K562 (cell line): ENCODE results near the gene PSD2.

Source experiments
- EP300 ChIP-seq: IDR thresholded peaks from 2 replicates; pipeline ENCODE4 v1.6.1; 2012; ENCODE audit warnings: low read length, improper control_type of control experiment
- FOXJ3 ChIP-seq: sonication (generic); formaldehyde crosslinking; IDR thresholded peaks from 2 replicates; pipeline ENCODE4 v1.4.0; 2020; ENCODE audit warnings: mild to moderate bottlenecking, missing genetic modification reagents
- JUNB ChIP-seq: fragments of 450-650 bp; formaldehyde crosslinking; conservative IDR thresholded peaks from 2 replicates; pipeline ENCODE4 v1.4.0; 2020; ENCODE audit warnings: mild to moderate bottlenecking
- PCBP1 ChIP-seq: fragments of 200-400 bp; formaldehyde crosslinking; IDR thresholded peaks from 2 replicates; pipeline ENCODE4 v1.6.1; 2018; ENCODE audit warnings: mild to moderate bottlenecking, low read depth, low read length; ENCODE audit not compliant: poor library complexity, severe bottlenecking
- SIN3A ChIP-seq, 2 experiments: fragments of 150-350 bp in 1 of 2; IDR thresholded peaks; 2 replicates each; pipeline ENCODE4 v1.6.1; 2011 to 2016; ENCODE audit warnings: borderline replicate concordance in 2 of 2, low read depth in 2 of 2, low read length in 2 of 2, mild to moderate bottlenecking in 2 of 2, moderate library complexity in 2 of 2; ENCODE audit not compliant: control insufficient read depth in 1 of 2
- SIN3B ChIP-seq: fragments of 450-650 bp; IDR thresholded peaks from 2 replicates; pipeline ENCODE4 v1.6.1; 2017; ENCODE audit warnings: low read depth, mild to moderate bottlenecking, moderate library complexity
- ZKSCAN8 ChIP-seq: fragments of 200-800 bp; sonication (Bioruptor generic); IDR thresholded peaks from 2 replicates; pipeline ENCODE4 v1.6.1; 2016; ENCODE audit warnings: missing genetic modification characterization, missing compliant biosample characterization
- ZNF184 ChIP-seq: sonication (generic); formaldehyde crosslinking; IDR thresholded peaks from 2 replicates; pipeline ENCODE4 v1.5.0; 2020; ENCODE audit warnings: missing genetic modification reagents
- TF ChIP-seq, protein P1 (sequence below): sonication (generic); formaldehyde crosslinking; IDR thresholded peaks from 2 replicates; pipeline ENCODE4 v1.8.1; 2022; ENCODE audit warnings: missing genetic modification reagents
- TF ChIP-seq, protein P2 (sequence below): sonication (generic); formaldehyde crosslinking; IDR thresholded peaks from 2 replicates; pipeline ENCODE4 v1.8.1; 2023; ENCODE audit warnings: mild to moderate bottlenecking, missing genetic modification reagents
- TF ChIP-seq, protein P3 (sequence below), 3 experiments: IDR thresholded peaks in 2 of 3; conservative IDR thresholded peaks in 1 of 3; 2 replicates each; pipeline ENCODE4 v1.5.1; 2011 to 2012; ENCODE audit warnings: low read length in 3 of 3, mild to moderate bottlenecking in 3 of 3, control low read depth in 2 of 3, improper control_type of control experiment in 1 of 3, inconsistent platforms in 1 of 3, low read depth in 1 of 3, mixed read lengths in 1 of 3, moderate library complexity in 1 of 3; ENCODE audit not compliant: insufficient read depth in 2 of 3
- TF ChIP-seq, protein P4 (sequence below): fragments of 250-450 bp; sonication (Bioruptor Pico); IDR thresholded peaks from 2 replicates; pipeline ENCODE4 v1.4.0; 2020; ENCODE audit warnings: mild to moderate bottlenecking, moderate library complexity
- TF ChIP-seq, protein P5 (sequence below): sonication (generic); formaldehyde crosslinking; IDR thresholded peaks from 2 replicates; pipeline ENCODE4 v1.8.0; 2022; ENCODE audit warnings: missing genetic modification reagents, mild to moderate bottlenecking, moderate library complexity, borderline replicate concordance
- TF ChIP-seq, protein P6 (sequence below), 2 experiments: fragments of 450-650 bp; formaldehyde crosslinking in 1 of 2; IDR thresholded peaks; 2 replicates each; pipeline versions ENCODE4 v1.4.0 to v1.6.1; 2014 to 2020; ENCODE audit warnings: mild to moderate bottlenecking in 2 of 2, borderline replicate concordance in 1 of 2, low read depth in 1 of 2

DNA sequence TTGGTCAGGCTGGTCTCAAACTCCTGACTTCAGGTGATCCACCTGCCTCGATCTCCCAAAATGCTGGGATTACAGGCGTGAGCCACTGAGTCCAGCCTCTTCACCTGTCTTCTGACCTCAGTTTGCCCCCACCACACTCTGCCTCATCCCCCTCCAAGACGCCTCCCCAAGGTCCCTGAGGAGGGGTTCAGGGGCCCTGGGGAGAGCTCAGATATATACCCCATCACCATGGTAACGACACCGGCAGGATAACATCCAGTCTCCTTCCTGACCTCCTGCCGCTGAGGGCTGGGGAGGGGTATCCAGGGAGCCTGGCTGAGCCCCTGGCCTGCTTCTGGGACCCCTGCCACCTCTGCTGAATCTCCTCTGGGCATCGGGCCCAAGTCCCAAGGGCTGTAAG lies 19.7 kb upstream of the PSD2 start:
- TF ChIP-seq, protein P1, sequence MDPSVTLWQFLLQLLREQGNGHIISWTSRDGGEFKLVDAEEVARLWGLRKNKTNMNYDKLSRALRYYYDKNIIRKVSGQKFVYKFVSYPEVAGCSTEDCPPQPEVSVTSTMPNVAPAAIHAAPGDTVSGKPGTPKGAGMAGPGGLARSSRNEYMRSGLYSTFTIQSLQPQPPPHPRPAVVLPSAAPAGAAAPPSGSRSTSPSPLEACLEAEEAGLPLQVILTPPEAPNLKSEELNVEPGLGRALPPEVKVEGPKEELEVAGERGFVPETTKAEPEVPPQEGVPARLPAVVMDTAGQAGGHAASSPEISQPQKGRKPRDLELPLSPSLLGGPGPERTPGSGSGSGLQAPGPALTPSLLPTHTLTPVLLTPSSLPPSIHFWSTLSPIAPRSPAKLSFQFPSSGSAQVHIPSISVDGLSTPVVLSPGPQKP = no peak
- TF ChIP-seq ZKSCAN8 (no peak), SIN3B (no peak), EP300 (no peak), FOXJ3 (CRISPR knock-in tag) (no peak), JUNB (CRISPR knock-in tag) (no peak), SIN3A (IDR thresholded peaks at IDR 0.05; ENCODE audit: borderline replicate concordance in 2 of 2, control insufficient read depth in 1 of 2, low read depth in 2 of 2, low read length in 2 of 2) (no peak), ZNF184 (CRISPR knock-in tag) (no peak), PCBP1 (no peak)
- TF ChIP-seq, protein P2, sequence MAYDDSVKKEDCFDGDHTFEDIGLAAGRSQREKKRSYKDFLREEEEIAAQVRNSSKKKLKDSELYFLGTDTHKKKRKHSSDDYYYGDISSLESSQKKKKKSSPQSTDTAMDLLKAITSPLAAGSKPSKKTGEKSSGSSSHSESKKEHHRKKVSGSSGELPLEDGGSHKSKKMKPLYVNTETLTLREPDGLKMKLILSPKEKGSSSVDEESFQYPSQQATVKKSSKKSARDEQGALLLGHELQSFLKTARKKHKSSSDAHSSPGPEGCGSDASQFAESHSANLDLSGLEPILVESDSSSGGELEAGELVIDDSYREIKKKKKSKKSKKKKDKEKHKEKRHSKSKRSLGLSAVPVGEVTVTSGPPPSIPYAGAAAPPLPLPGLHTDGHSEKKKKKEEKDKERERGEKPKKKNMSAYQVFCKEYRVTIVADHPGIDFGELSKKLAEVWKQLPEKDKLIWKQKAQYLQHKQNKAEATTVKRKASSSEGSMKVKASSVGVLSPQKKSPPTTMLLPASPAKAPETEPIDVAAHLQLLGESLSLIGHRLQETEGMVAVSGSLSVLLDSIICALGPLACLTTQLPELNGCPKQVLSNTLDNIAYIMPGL = no peak
- TF ChIP-seq, protein P3, sequence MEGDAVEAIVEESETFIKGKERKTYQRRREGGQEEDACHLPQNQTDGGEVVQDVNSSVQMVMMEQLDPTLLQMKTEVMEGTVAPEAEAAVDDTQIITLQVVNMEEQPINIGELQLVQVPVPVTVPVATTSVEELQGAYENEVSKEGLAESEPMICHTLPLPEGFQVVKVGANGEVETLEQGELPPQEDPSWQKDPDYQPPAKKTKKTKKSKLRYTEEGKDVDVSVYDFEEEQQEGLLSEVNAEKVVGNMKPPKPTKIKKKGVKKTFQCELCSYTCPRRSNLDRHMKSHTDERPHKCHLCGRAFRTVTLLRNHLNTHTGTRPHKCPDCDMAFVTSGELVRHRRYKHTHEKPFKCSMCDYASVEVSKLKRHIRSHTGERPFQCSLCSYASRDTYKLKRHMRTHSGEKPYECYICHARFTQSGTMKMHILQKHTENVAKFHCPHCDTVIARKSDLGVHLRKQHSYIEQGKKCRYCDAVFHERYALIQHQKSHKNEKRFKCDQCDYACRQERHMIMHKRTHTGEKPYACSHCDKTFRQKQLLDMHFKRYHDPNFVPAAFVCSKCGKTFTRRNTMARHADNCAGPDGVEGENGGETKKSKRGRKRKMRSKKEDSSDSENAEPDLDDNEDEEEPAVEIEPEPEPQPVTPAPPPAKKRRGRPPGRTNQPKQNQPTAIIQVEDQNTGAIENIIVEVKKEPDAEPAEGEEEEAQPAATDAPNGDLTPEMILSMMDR (IDR thresholded peaks at IDR 0.05 in 2 of 3, conservative IDR thresholded peaks at IDR 0.05 in 1 of 3; ENCODE audit: insufficient read depth in 2 of 3, low read depth in 1 of 3, low read length in 3 of 3) = no peak
- TF ChIP-seq, protein P4, sequence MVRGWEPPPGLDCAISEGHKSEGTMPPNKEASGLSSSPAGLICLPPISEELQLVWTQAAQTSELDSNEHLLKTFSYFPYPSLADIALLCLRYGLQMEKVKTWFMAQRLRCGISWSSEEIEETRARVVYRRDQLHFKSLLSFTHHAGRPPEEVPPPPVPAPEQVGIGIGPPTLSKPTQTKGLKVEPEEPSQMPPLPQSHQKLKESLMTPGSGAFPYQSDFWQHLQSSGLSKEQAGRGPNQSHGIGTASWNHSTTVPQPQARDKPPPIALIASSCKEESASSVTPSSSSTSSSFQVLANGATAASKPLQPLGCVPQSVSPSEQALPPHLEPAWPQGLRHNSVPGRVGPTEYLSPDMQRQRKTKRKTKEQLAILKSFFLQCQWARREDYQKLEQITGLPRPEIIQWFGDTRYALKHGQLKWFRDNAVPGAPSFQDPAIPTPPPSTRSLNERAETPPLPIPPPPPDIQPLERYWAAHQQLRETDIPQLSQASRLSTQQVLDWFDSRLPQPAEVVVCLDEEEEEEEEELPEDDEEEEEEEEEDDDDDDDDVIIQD (CRISPR knock-in tag) = no peak
- TF ChIP-seq, protein P5, sequence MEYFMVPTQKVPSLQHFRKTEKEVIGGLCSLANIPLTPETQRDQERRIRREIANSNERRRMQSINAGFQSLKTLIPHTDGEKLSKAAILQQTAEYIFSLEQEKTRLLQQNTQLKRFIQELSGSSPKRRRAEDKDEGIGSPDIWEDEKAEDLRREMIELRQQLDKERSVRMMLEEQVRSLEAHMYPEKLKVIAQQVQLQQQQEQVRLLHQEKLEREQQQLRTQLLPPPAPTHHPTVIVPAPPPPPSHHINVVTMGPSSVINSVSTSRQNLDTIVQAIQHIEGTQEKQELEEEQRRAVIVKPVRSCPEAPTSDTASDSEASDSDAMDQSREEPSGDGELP (CRISPR knock-in tag) = no peak
- TF ChIP-seq, protein P6, sequence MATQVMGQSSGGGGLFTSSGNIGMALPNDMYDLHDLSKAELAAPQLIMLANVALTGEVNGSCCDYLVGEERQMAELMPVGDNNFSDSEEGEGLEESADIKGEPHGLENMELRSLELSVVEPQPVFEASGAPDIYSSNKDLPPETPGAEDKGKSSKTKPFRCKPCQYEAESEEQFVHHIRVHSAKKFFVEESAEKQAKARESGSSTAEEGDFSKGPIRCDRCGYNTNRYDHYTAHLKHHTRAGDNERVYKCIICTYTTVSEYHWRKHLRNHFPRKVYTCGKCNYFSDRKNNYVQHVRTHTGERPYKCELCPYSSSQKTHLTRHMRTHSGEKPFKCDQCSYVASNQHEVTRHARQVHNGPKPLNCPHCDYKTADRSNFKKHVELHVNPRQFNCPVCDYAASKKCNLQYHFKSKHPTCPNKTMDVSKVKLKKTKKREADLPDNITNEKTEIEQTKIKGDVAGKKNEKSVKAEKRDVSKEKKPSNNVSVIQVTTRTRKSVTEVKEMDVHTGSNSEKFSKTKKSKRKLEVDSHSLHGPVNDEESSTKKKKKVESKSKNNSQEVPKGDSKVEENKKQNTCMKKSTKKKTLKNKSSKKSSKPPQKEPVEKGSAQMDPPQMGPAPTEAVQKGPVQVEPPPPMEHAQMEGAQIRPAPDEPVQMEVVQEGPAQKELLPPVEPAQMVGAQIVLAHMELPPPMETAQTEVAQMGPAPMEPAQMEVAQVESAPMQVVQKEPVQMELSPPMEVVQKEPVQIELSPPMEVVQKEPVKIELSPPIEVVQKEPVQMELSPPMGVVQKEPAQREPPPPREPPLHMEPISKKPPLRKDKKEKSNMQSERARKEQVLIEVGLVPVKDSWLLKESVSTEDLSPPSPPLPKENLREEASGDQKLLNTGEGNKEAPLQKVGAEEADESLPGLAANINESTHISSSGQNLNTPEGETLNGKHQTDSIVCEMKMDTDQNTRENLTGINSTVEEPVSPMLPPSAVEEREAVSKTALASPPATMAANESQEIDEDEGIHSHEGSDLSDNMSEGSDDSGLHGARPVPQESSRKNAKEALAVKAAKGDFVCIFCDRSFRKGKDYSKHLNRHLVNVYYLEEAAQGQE (IDR thresholded peaks at IDR 0.05; ENCODE audit: borderline replicate concordance) = no peak
- TF ChIP-seq, protein P6 (CRISPR knock-in tag; IDR thresholded peaks at IDR 0.05; ENCODE audit: low read depth) = no peak
